BJ (cell line): ENCODE measurements around the gene KCNIP4. TPM values are rescaled to one million over a fixed set of nuclear protein-coding genes. Genes with fewer than 3 reads are reported as not detected.

ENCODE experiments used
- CTCF ChIA-PET: fragments of 350-600 bp; formaldehyde crosslinking; extraction: SDS; loops from one replicate; lab custom pipeline; 2021; ENCODE audit warnings: antibody characterized with exemption, inconsistent platforms; lab: Yijun Ruan, JAX
- POLR2A ChIA-PET: fragments of 300-600 bp; sonication (Branson Sonifier 250); formaldehyde crosslinking; extraction: SDS; loops from one replicate; lab custom pipeline; 2021; ENCODE audit warnings: antibody characterized with exemption; lab: Charles Lee
- DNase-seq: peaks from one replicate; pipeline ENCODE4 v3.0.0-alpha.2; 2011; ENCODE audit warnings: low read depth
- H3K27me3 ChIP-seq: 2 replicates; pipeline ENCODE4 v1.6.0; 2011; ENCODE audit warnings: low read length; ENCODE audit not compliant: control insufficient read depth, insufficient read depth
- H3K36me3 ChIP-seq: 2 replicates; pipeline ENCODE4 v1.5.1; 2011; ENCODE audit warnings: low read length; ENCODE audit not compliant: control insufficient read depth, insufficient read depth
- H3K4me3 ChIP-seq: 2 replicates; pipeline ENCODE4 v1.5.1; 2011; ENCODE audit warnings: low read depth, mild to moderate bottlenecking, control low read depth, low read length
- polyA plus RNA-seq: library from polyadenylated mRNA; depleted of rRNA; stranded (reverse); fragments of >200 nt; gene quantifications from 2 replicates; pipeline ENCODE4 v1.2.3, GENCODE V29; 2011
- TF ChIP-seq, protein P1 (sequence below): IDR thresholded peaks from 2 replicates; pipeline ENCODE4 v1.5.1; 2011; ENCODE audit warnings: low read depth, mild to moderate bottlenecking, control low read depth, inconsistent platforms, low read length, moderate library complexity; ENCODE audit not compliant: insufficient read depth

The KCNIP4 gene
- polyA plus RNA-seq, 1 experiment: not detected

- H3K36me3 ChIP-seq: no peaks in the 10 kb centered on the region; the same call in 1 of the 2 replicates
- TF ChIP-seq, protein P1, sequence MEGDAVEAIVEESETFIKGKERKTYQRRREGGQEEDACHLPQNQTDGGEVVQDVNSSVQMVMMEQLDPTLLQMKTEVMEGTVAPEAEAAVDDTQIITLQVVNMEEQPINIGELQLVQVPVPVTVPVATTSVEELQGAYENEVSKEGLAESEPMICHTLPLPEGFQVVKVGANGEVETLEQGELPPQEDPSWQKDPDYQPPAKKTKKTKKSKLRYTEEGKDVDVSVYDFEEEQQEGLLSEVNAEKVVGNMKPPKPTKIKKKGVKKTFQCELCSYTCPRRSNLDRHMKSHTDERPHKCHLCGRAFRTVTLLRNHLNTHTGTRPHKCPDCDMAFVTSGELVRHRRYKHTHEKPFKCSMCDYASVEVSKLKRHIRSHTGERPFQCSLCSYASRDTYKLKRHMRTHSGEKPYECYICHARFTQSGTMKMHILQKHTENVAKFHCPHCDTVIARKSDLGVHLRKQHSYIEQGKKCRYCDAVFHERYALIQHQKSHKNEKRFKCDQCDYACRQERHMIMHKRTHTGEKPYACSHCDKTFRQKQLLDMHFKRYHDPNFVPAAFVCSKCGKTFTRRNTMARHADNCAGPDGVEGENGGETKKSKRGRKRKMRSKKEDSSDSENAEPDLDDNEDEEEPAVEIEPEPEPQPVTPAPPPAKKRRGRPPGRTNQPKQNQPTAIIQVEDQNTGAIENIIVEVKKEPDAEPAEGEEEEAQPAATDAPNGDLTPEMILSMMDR: no peak
- H3K4me3 ChIP-seq: no peak overlapping the region
- DNase-seq: no peak
- no peaks in the 10 kb centered on the region for H3K27me3 ChIP-seq
- ChIA-PET POLR2A (no interaction called here), CTCF (interaction anchor here (1.4 kb wide), 1 partner anchor 50 kb away, joined by 4 read pairs; no protein-coding TSS in a partner anchor)
Observed at GRCh38 chr4:20723019-20723418, 1225.6 kb downstream of the KCNIP4 start.

DNA sequence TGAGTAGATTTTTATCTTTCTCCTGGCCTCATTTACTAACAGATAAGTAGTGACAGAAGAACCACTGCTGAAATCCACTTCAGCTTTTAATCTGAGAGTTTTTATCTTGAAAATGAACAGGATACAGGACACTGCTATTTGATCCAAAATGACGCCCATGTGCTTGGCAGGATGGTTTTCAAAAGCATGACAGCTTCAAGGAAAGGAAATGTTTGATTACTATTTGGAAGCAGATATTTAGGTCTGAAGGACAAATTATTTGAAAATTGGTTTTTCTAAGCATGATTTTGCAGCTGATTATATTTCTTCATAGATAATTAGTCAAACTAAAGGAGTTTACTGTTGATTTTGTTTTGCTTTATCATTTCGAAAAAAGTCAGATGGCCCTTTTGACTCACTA, 1237.2 kb downstream of the KCNIP4 start:
- TF ChIP-seq, protein P1: no peak
- Histone ChIP-seq H3K4me3 (no peak overlapping the region), H3K36me3 (peaks cover 1% of the 10 kb centered on the region; the same call in 1 of the 2 replicates), H3K27me3 (no peaks in the 10 kb centered on the region)
- ChIA-PET POLR2A (no interaction called here), CTCF (no interaction called here)
- no peak for DNase-seq

DNA sequence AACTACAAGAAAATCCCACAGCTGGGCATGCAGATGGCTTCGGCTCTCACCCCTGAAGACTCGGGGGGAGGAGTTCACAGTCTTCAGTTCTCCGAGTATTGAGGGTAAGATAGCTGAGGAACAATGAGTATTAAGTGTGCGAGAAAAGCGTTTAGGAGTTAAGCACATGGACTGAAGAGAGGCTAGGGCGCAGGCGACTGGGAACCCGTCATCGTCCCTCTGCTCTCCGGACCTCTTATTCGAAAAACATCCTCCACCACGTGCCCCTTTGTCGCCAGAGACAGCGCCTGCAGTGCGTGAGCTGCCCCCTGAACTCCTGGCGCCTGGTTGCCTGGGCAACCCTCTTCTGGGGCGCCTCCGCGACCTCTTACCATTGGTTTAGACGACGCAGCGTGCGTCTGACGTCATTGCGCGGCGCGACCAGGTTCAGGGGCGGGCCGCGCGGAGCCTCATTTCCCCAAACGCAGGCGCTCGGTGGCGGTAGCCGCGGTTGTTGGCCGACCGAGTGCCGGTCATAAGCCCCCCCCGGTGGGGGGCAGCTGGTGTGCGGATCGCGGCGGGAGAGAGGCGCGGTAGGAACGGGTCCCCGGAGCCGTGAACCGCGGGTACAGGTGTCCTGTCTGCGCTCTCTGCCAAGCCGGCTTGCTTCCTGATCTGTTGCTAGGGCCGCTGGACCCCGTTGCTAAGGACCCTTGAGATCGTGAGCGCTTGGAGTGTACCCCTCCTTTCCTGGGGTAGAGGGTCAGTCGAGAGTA, 1248.4 kb downstream of the KCNIP4 start, which contains the start of gene PACRGL:
TSS of gene PACRGL (plus strand) at position 452 of the 755 bp plus-strand sequence. CDS start 4,024 bp downstream, outside the sequence.
- ChIA-PET POLR2A (no interaction called here), CTCF (interaction anchor here (1.3 to 2.8 kb wide), 2 partner anchors 13 to 15 kb away, joined by 4 to 10 read pairs; no protein-coding TSS in a partner anchor)
- peak within 1 kb of the TSS; percentile 59 for H3K4me3 ChIP-seq
- TF ChIP-seq, protein P1: no peak
- no peaks in the 10 kb centered on the region for H3K27me3 ChIP-seq
- H3K36me3 ChIP-seq: peaks cover 1% of the 10 kb centered on the region; the same call in 1 of the 2 replicates
- peak; percentile 61 for DNase-seq

- ChIA-PET POLR2A (no interaction called here), CTCF (interaction anchor here (1.3 to 2.8 kb wide), 2 partner anchors 10 to 14 kb away, joined by 3 to 10 read pairs; no protein-coding TSS in a partner anchor)
- TF ChIP-seq, protein P1: no peak
- H3K4me3 ChIP-seq: no peak overlapping the region
- DNase-seq: no peak
- no peaks in the 10 kb centered on the region for H3K36me3 ChIP-seq
- H3K27me3 ChIP-seq: no peaks in the 10 kb centered on the region; the same call in 1 of the 2 replicates
Observed at GRCh38 chr4:20698820-20699219, 1249.8 kb downstream of the KCNIP4 start.

DNA sequence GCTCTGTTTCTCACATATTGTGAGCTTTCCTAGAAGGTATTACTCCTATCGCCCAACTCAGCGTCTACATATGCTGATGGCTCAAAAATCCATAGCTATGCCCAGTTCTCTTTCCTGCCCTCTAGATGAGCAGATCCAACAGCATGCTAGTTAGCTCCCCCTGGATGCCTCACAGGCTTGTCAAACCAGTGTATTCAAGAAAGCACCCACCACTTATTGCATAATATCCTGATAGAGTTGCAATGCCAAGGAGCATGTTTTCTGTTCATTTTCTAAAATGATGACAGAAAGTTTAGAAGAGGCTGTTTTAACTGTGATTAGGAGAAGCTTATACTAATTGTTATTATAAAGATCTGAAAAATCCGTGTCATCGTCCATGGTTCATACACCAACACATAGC, 1250.2 kb downstream of the KCNIP4 start:
- ChIA-PET POLR2A (no interaction called here), CTCF (interaction anchor here (1.3 to 2.8 kb wide), 2 partner anchors 9 to 13 kb away, joined by 3 to 10 read pairs; no protein-coding TSS in a partner anchor)
- no peak overlapping the region for H3K4me3 ChIP-seq
- no peaks in the 10 kb centered on the region for H3K36me3 ChIP-seq
- TF ChIP-seq, protein P1: no peak
- DNase-seq: no peak
- no peaks in the 10 kb centered on the region; the same call in 1 of the 2 replicates for H3K27me3 ChIP-seq
